Measurements from ENCODE around the gene NPPA.
A peak's percentile ranks its signal among the peaks of the same experiment; 100 is the strongest.

NPPA gene

GRCh38 chr1:11817192-11817591, 30.4 kb downstream of the NPPA start:
- no peak overlapping the region for H2AFZ ChIP-seq (ENCODE audit: low read length)
- H3K4me3 ChIP-seq (ENCODE audit: low read depth, low read length, poor library complexity, severe bottlenecking), result no peak overlapping the region
- H3K27me3 ChIP-seq (ENCODE audit: insufficient read depth, low read length), result no peaks in the 10 kb centered on the region
- peaks cover 59% of the 10 kb centered on the region for H3K36me3 ChIP-seq (ENCODE audit: insufficient read depth, low read length)
- H3K4me2 ChIP-seq (ENCODE audit: low read length), result no peak overlapping the region
- H3K9me3 ChIP-seq (ENCODE audit: low read length), result no peaks in the 10 kb centered on the region
- no peaks in the 10 kb centered on the region for H3K9me2 ChIP-seq (ENCODE audit: low read depth, low read length)
- peaks cover 28% of the 10 kb centered on the region for H3K4me1 ChIP-seq (ENCODE audit: insufficient read depth, low read length, severe bottlenecking)
- no peaks in the 10 kb centered on the region for H4K20me1 ChIP-seq (ENCODE audit: insufficient read depth, low read length)
- TF ChIP-seq CTCF (IDR thresholded peaks at IDR 0.05; ENCODE audit: low read length) (no peak), EZH2 (IDR thresholded peaks at IDR 0.05; ENCODE audit: borderline replicate concordance, low read length) (no peak)
- no peak overlapping the region for H3K9ac ChIP-seq (ENCODE audit: low read length)
- H3K27ac ChIP-seq (ENCODE audit: low read depth, low read length, poor library complexity, severe bottlenecking), result no peak overlapping the region
- no peaks in the 10 kb centered on the region for H3F3A ChIP-seq (ENCODE audit: insufficient read depth, low read length)
- no peaks in the 10 kb centered on the region for H3K79me2 ChIP-seq (ENCODE audit: insufficient read depth, low read length)

- Histone ChIP-seq H3K4me1 (ENCODE audit: insufficient read depth, low read length, severe bottlenecking) (peaks cover 35% of the 10 kb centered on the region), H3K36me3 (ENCODE audit: insufficient read depth, low read length) (peaks cover 72% of the 10 kb centered on the region), H3K4me3 (ENCODE audit: low read depth, low read length, poor library complexity, severe bottlenecking) (no peak overlapping the region), H4K20me1 (ENCODE audit: insufficient read depth, low read length) (no peaks in the 10 kb centered on the region), H3K27ac (ENCODE audit: low read depth, low read length, poor library complexity, severe bottlenecking) (peak overlapping the region; percentile 47), H3K79me2 (ENCODE audit: insufficient read depth, low read length) (no peaks in the 10 kb centered on the region), H2AFZ (ENCODE audit: low read length) (no peak overlapping the region), H3K9me2 (ENCODE audit: low read depth, low read length) (no peaks in the 10 kb centered on the region), H3F3A (ENCODE audit: insufficient read depth, low read length) (no peaks in the 10 kb centered on the region), H3K27me3 (ENCODE audit: insufficient read depth, low read length) (no peaks in the 10 kb centered on the region), H3K4me2 (ENCODE audit: low read length) (peak overlapping the region; percentile 18; the same call in 1 of the 2 replicates), H3K9ac (ENCODE audit: low read length) (no peak overlapping the region), H3K9me3 (ENCODE audit: low read length) (no peaks in the 10 kb centered on the region)
- TF ChIP-seq EZH2 (IDR thresholded peaks at IDR 0.05; ENCODE audit: borderline replicate concordance, low read length) (no peak), CTCF (IDR thresholded peaks at IDR 0.05; ENCODE audit: low read length) (no peak)
Observed at GRCh38 chr1:11813021-11813420, 34.6 kb downstream of the NPPA start.

GRCh38 chr1:11807133-11807532, 40.5 kb downstream of the NPPA start:
- peak overlapping the region; percentile 56 for H3K27ac ChIP-seq (ENCODE audit: low read depth, low read length, poor library complexity, severe bottlenecking)
- no peaks in the 10 kb centered on the region for H3K9me3 ChIP-seq (ENCODE audit: low read length)
- H3K4me2 ChIP-seq (ENCODE audit: low read length), result peak overlapping the region; percentile 86
- H3F3A ChIP-seq (ENCODE audit: insufficient read depth, low read length), result no peaks in the 10 kb centered on the region
- H3K9ac ChIP-seq (ENCODE audit: low read length), result peak overlapping the region; percentile 73
- no peak overlapping the region for H2AFZ ChIP-seq (ENCODE audit: low read length)
- H3K36me3 ChIP-seq (ENCODE audit: insufficient read depth, low read length), result peaks cover 40% of the 10 kb centered on the region
- peaks cover 5% of the 10 kb centered on the region; the same call in 1 of the 2 replicates for H3K79me2 ChIP-seq (ENCODE audit: insufficient read depth, low read length)
- H3K4me3 ChIP-seq (ENCODE audit: low read depth, low read length, poor library complexity, severe bottlenecking), result peak overlapping the region; percentile 70
- H3K9me2 ChIP-seq (ENCODE audit: low read depth, low read length), result no peaks in the 10 kb centered on the region
- no peak for TF ChIP-seq CTCF (IDR thresholded peaks at IDR 0.05; ENCODE audit: low read length)
- no peak for TF ChIP-seq EZH2 (IDR thresholded peaks at IDR 0.05; ENCODE audit: borderline replicate concordance, low read length)
- no peaks in the 10 kb centered on the region for H4K20me1 ChIP-seq (ENCODE audit: insufficient read depth, low read length)
- H3K27me3 ChIP-seq (ENCODE audit: insufficient read depth, low read length), result no peaks in the 10 kb centered on the region
- H3K4me1 ChIP-seq (ENCODE audit: insufficient read depth, low read length, severe bottlenecking), result peaks cover 53% of the 10 kb centered on the region

All from OCI-LY1 (cell line).